ENCODE measurements around the gene ELP2. TPM values are rescaled to one million over a fixed set of nuclear protein-coding genes. Genes with fewer than 3 reads are reported as not detected.

The ELP2 gene
- total and polyA plus RNA-seq, 8 donors = 35.1 to 73.3 (median 50.3) TPM

Other genes with a start within 250 kb of the ELP2 start
- 10 to 100 TPM; 16.5 to 30.9 (median 22.4) TPM for gene RPRD1A, start 62.3 kb upstream of the ELP2 start, total RNA-seq
- gene RPRD1A, start 62.3 kb upstream of the ELP2 start, polyA plus RNA-seq = 10 to 100 TPM; 14.0 to 21.5 TPM
- 10 to 100 TPM; 12.1 to 24.5 (median 17.2) TPM for gene SLC39A6, start 559 bp upstream of the ELP2 start, total RNA-seq
- gene SLC39A6, start 559 bp upstream of the ELP2 start, polyA plus RNA-seq = 10 to 100 TPM in 1 of 2 donors, 1 to 10 TPM in 1; 2.9 to 18.2 TPM
- gene MOCOS, start 57.6 kb downstream of the ELP2 start, total RNA-seq = 1 to 10 TPM in 3 of 6 donors, under 1 TPM in 3; 0.75 to 1.6 (median 1.1) TPM
- gene MOCOS, start 57.6 kb downstream of the ELP2 start, polyA plus RNA-seq = under 1 TPM; 0.49 to 0.87 TPM
- gene FHOD3, start 167.8 kb downstream of the ELP2 start, total RNA-seq = 1 to 10 TPM in 2 of 6 donors, under 1 TPM in 4; 0.25 to 4.3 (median 0.76) TPM
- gene FHOD3, start 167.8 kb downstream of the ELP2 start, polyA plus RNA-seq = 1 to 10 TPM; 1.6 to 1.7 TPM